ENCODE results near the gene APOL4. TPM values are rescaled to one million over a fixed set of nuclear protein-coding genes. Genes with fewer than 3 reads are reported as not detected.

Gene APOL4
- total and polyA plus RNA-seq, 2 donors (not counting 1 experiment from before 2014, with no cell fraction given) = 0.03 TPM; not detected in 1

DNA sequence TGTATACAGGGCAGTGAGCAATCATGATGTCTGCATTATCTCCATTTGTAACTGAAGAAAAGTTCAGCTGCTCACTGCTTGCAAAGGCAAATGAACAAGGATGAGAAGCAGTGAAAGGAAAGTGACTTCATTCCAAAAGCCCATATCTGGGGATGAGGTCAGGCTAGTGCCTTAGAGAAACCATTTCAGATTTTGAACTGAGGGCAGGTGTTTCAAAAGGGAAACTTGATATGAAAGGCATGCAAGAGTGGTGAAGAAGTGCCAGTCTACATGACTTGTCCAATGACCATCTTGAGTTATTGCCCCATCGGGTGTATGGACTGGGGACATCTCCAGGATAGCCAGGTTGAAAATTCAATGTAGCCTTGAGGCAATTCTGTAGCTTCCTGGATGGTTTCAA lies 7.3 kb upstream of the APOL4 start:
- no CpG with 5 or more reads among the region's 1 CpG for WGBS (ENCODE audit: insufficient coverage)
- peaks cover 1 to 9% (median 9%) of the 10 kb centered on the region in 3 donors for H3K9me3 ChIP-seq (ENCODE audit: control extremely low read depth in 1 of 3, control insufficient read depth in 2 of 3, insufficient read depth in 1 of 3, low read length in 2 of 3)
- H3K4me3 ChIP-seq (ENCODE audit: control extremely low read depth in 1 of 5, extremely low read depth in 1 of 5, insufficient read depth in 1 of 5, low read depth in 2 of 5, low read length in 4 of 5) = no peak overlapping the region
- peaks cover 41% of the 10 kb centered on the region for H3K4me1 Mint-ChIP-seq
- ChIA-PET POLR2A (no interaction called here), CTCF (interaction anchor here (0.6 to 1.7 kb wide), 3 partner anchors 92 to 418 kb away, joined by 3 to 5 read pairs (median 3); no protein-coding TSS in a partner anchor)
- no peak for ATAC-seq (ENCODE audit: low read depth)
- H3K27me3 ChIP-seq (replicated peaks in 1 of 4; ENCODE audit: control extremely low read depth in 1 of 4, control insufficient read depth in 3 of 4, insufficient read depth in 4 of 4, low read length in 3 of 4) = no peaks in the 10 kb centered on the region
- no peaks in the 10 kb centered on the region for H3K79me2 ChIP-seq (ENCODE audit: control insufficient read depth, insufficient read depth, low read length)
- H3K4me2 ChIP-seq (replicated peaks; ENCODE audit: low read depth, low read length, poor library complexity, severe bottlenecking) = no peak overlapping the region
- TF ChIP-seq, protein P1, sequence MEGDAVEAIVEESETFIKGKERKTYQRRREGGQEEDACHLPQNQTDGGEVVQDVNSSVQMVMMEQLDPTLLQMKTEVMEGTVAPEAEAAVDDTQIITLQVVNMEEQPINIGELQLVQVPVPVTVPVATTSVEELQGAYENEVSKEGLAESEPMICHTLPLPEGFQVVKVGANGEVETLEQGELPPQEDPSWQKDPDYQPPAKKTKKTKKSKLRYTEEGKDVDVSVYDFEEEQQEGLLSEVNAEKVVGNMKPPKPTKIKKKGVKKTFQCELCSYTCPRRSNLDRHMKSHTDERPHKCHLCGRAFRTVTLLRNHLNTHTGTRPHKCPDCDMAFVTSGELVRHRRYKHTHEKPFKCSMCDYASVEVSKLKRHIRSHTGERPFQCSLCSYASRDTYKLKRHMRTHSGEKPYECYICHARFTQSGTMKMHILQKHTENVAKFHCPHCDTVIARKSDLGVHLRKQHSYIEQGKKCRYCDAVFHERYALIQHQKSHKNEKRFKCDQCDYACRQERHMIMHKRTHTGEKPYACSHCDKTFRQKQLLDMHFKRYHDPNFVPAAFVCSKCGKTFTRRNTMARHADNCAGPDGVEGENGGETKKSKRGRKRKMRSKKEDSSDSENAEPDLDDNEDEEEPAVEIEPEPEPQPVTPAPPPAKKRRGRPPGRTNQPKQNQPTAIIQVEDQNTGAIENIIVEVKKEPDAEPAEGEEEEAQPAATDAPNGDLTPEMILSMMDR (IDR thresholded peaks at IDR 0.05) = no peak
- TF ChIP-seq EZH2 (IDR thresholded peaks at IDR 0.05; ENCODE audit: borderline replicate concordance, insufficient read depth, low read depth, low read length, poor library complexity, severe bottlenecking) = no peak
- no peak overlapping the region for H2AFZ ChIP-seq (ENCODE audit: insufficient read depth, low read depth, low read length, poor library complexity, severe bottlenecking)
- no peak overlapping the region for H3K9ac ChIP-seq (ENCODE audit: low read length)
- H4K20me1 ChIP-seq (ENCODE audit: control insufficient read depth, insufficient read depth, low read length, poor library complexity, severe bottlenecking) = no peaks in the 10 kb centered on the region
- H3K27me3 Mint-ChIP-seq = no peaks in the 10 kb centered on the region
- no peaks in the 10 kb centered on the region for H3K36me3 ChIP-seq (replicated peaks in 1 of 2; ENCODE audit: control extremely low read depth in 1 of 2, control insufficient read depth in 1 of 2, extremely low read depth in 1 of 2, insufficient read depth in 2 of 2, low read length in 1 of 2)
- H3K27ac Mint-ChIP-seq = no peak overlapping the region
- H3K4me3 Mint-ChIP-seq = no peak overlapping the region
- DNase-seq = no peak
- intact Hi-C loops (cut with micrococcal nuclease) = no loop called here
- H3K4me1 ChIP-seq (ENCODE audit: control insufficient read depth in 2 of 2, insufficient read depth in 2 of 2, low read length in 2 of 2) = peaks cover 23 to 41% of the 10 kb centered on the region in 2 donors
- H3K9me3 Mint-ChIP-seq (ENCODE audit: insufficient read depth) = no peaks in the 10 kb centered on the region
- H3K27ac ChIP-seq (ENCODE audit: low read length in 2 of 2) = no peak overlapping the region

DNA sequence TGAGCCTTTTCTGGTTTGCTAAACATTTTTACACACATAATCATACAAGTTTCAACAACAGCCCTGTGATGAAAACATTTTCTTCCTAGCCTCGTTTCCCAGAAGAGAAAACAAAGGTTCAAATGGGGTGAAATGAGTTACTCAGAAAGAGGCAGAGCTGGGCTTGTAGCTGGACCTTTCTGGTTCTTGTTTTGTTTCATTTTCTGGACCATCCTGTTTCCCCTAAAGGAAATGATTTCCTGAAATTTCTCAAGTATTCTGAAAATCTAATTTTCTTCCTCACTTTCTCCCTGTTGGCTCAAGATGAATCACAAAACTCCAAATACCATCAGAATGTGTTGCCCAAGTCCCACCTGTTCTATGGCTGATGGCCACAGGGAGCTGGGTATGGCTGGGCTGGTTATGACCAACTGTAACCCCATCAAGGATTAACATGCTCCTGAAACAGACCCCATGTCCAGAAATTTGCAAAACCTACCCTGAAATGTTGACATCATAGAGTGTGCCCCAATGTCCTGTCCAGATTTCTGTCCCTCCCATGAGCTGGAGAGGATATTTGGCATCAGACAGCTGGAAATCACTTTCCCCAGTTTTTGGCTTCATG lies 6.7 kb upstream of the APOL4 start:
- ATAC-seq (ENCODE audit: low read depth) (no peak), DNase-seq (no peak)
- Histone ChIP-seq H3K4me2 (replicated peaks; ENCODE audit: low read depth, low read length, poor library complexity, severe bottlenecking) (no peak overlapping the region), H2AFZ (ENCODE audit: insufficient read depth, low read depth, low read length, poor library complexity, severe bottlenecking) (no peak overlapping the region), H3K9ac (ENCODE audit: low read length) (no peak overlapping the region), H3K36me3 (replicated peaks in 1 of 2; ENCODE audit: control extremely low read depth in 1 of 2, control insufficient read depth in 1 of 2, extremely low read depth in 1 of 2, insufficient read depth in 2 of 2, low read length in 1 of 2) (no peaks in the 10 kb centered on the region), H3K79me2 (ENCODE audit: control insufficient read depth, insufficient read depth, low read length) (no peaks in the 10 kb centered on the region), H4K20me1 (ENCODE audit: control insufficient read depth, insufficient read depth, low read length, poor library complexity, severe bottlenecking) (no peaks in the 10 kb centered on the region), H3K4me1 (ENCODE audit: control insufficient read depth in 2 of 2, insufficient read depth in 2 of 2, low read length in 2 of 2) (peaks cover 23 to 38% of the 10 kb centered on the region in 2 donors), H3K27me3 (replicated peaks in 1 of 4; ENCODE audit: control extremely low read depth in 1 of 4, control insufficient read depth in 3 of 4, insufficient read depth in 4 of 4, low read length in 3 of 4) (no peaks in the 10 kb centered on the region), H3K4me3 (ENCODE audit: control extremely low read depth in 1 of 5, extremely low read depth in 1 of 5, insufficient read depth in 1 of 5, low read depth in 2 of 5, low read length in 4 of 5) (no peak overlapping the region), H3K9me3 (ENCODE audit: control extremely low read depth in 1 of 3, control insufficient read depth in 2 of 3, insufficient read depth in 1 of 3, low read length in 2 of 3) (peaks cover 1 to 9% (median 9%) of the 10 kb centered on the region in 3 donors), H3K27ac (ENCODE audit: low read length in 2 of 2) (no peak overlapping the region)
- intact Hi-C loops (cut with micrococcal nuclease) = no loop called here
- WGBS (ENCODE audit: insufficient coverage) = no CpG with 5 or more reads among the region's 1 CpG
- ChIA-PET CTCF (interaction anchor here (1.4 to 1.7 kb wide), 2 partner anchors 93 to 278 kb away, joined by 3 to 5 read pairs; no protein-coding TSS in a partner anchor), POLR2A (no interaction called here)
- TF ChIP-seq, protein P1 (IDR thresholded peaks at IDR 0.05) = no peak
- TF ChIP-seq EZH2 (IDR thresholded peaks at IDR 0.05; ENCODE audit: borderline replicate concordance, insufficient read depth, low read depth, low read length, poor library complexity, severe bottlenecking) = no peak
- no peak overlapping the region for H3K27ac Mint-ChIP-seq
- peaks cover 44% of the 10 kb centered on the region for H3K4me1 Mint-ChIP-seq
- peaks cover 2% of the 10 kb centered on the region for H3K27me3 Mint-ChIP-seq
- H3K9me3 Mint-ChIP-seq (ENCODE audit: insufficient read depth) = no peaks in the 10 kb centered on the region
- no peak overlapping the region for H3K4me3 Mint-ChIP-seq
